IMR-90 (cell line): Measurements from ENCODE around the gene KCNJ6. TPM values are rescaled to one million over a fixed set of nuclear protein-coding genes. Genes with fewer than 3 reads are reported as not detected.

ENCODE experiments used
- ATAC-seq: fragments of 200-7000 bp; cut with Tn5 transposase; 2 replicates; pipeline ENCODE4 v1.9.1; 2020; ENCODE audit warnings: low read depth, mild to moderate bottlenecking, moderate library complexity
- BruUV-seq: library from RNA; stranded (reverse); fragments of 400-500 nt; replicated peaks from 2 replicates; lab custom pipeline; 2021; lab: Mats Ljungman, UMichigan
- CTCF ChIA-PET: fragments of 300-600 bp; formaldehyde crosslinking; extraction: SDS; loops from one replicate; lab custom pipeline; 2021; ENCODE audit warnings: antibody characterized with exemption; lab: Yijun Ruan, JAX
- POLR2A ChIA-PET: fragments of 300-600 bp; sonication (Branson Sonifier 250); formaldehyde crosslinking; loops from one replicate; lab custom pipeline; 2022; ENCODE audit warnings: antibody characterized with exemption; ENCODE audit not compliant: unreplicated experiment; lab: Charles Lee
- DNase-seq: peaks from one replicate; pipeline ENCODE4 v3.0.0; 2013
- H2AFZ ChIP-seq: replicated peaks from 2 replicates; pipeline ENCODE3; 2013; ENCODE audit warnings: low read length, mild to moderate bottlenecking; ENCODE audit not compliant: poor library complexity
- H2AK5ac ChIP-seq: 2 replicates; pipeline ENCODE4 v1.6.1; 2013; ENCODE audit warnings: low read depth, low read length, inconsistent platforms
- H2AK9ac ChIP-seq: replicated peaks from 2 replicates; pipeline ENCODE3; 2013; ENCODE audit warnings: mild to moderate bottlenecking, low read depth, low read length, moderate library complexity; ENCODE audit not compliant: poor library complexity
- H2BK120ac ChIP-seq: 2 replicates; pipeline ENCODE4 v1.6.1; 2013; ENCODE audit warnings: low read depth, low read length, inconsistent platforms
- H2BK15ac ChIP-seq: 3 replicates; pipeline ENCODE4 v1.6.1; 2013; ENCODE audit warnings: low read depth, low read length, inconsistent platforms
- H2BK20ac ChIP-seq: 2 replicates; pipeline ENCODE4 v1.6.1; 2013; ENCODE audit warnings: low read depth, mild to moderate bottlenecking, inconsistent platforms, low read length, moderate library complexity
- H2BK5ac ChIP-seq: 2 replicates; pipeline ENCODE4 v1.6.1; 2013; ENCODE audit warnings: mild to moderate bottlenecking, low read depth, low read length, inconsistent platforms; ENCODE audit not compliant: poor library complexity, severe bottlenecking
- H3K14ac ChIP-seq: replicated peaks from 2 replicates; pipeline ENCODE4 v1.6.1; 2013; ENCODE audit warnings: low read depth, low read length, inconsistent platforms
- H3K18ac ChIP-seq: 2 replicates; pipeline ENCODE4 v1.6.1; 2013; ENCODE audit warnings: low read depth, low read length, control low read depth
- H3K23ac ChIP-seq: 2 replicates; pipeline ENCODE4 v1.6.1; 2013; ENCODE audit warnings: low read depth, low read length, inconsistent platforms
- H3K27ac ChIP-seq: 2 replicates; pipeline ENCODE4 v1.5.1; 2013; ENCODE audit warnings: mild to moderate bottlenecking, control low read depth, low read length; ENCODE audit not compliant: insufficient read depth
- H3K27me3 ChIP-seq: 2 replicates; pipeline ENCODE4 v1.6.1; 2013; ENCODE audit warnings: low read length; ENCODE audit not compliant: control insufficient read depth, insufficient read depth
- H3K36me3 ChIP-seq: 2 replicates; pipeline ENCODE4 v1.6.1; 2013; ENCODE audit warnings: low read length, mixed read lengths; ENCODE audit not compliant: control insufficient read depth, insufficient read depth
- H3K4ac ChIP-seq: 2 replicates; pipeline ENCODE4 v1.6.1; 2013; ENCODE audit warnings: low read depth, low read length, inconsistent platforms
- H3K4me1 ChIP-seq: 2 replicates; pipeline ENCODE4 v1.6.1; 2013; ENCODE audit warnings: low read length, mixed read lengths; ENCODE audit not compliant: control insufficient read depth, insufficient read depth
- H3K4me2 ChIP-seq: 2 replicates; pipeline ENCODE4 v1.6.1; 2013; ENCODE audit warnings: low read depth, mild to moderate bottlenecking, control low read depth, low read length, moderate library complexity
- H3K4me3 ChIP-seq: 2 replicates; pipeline ENCODE4 v1.5.1; 2013; ENCODE audit warnings: low read depth, mild to moderate bottlenecking, control low read depth, low read length, moderate library complexity; ENCODE audit not compliant: insufficient read depth
- H3K56ac ChIP-seq: 2 replicates; pipeline ENCODE4 v1.6.1; 2013; ENCODE audit warnings: low read length, inconsistent platforms; ENCODE audit not compliant: insufficient read depth; ENCODE audit errors: extremely low read depth
- H3K79me1 ChIP-seq, 2 experiments: 2 replicates each; pipeline ENCODE4 v1.6.1; 2013; ENCODE audit warnings: low read length in 2 of 2, inconsistent platforms in 1 of 2, low read depth in 1 of 2
- H3K9ac ChIP-seq: 2 replicates; pipeline ENCODE4 v1.6.1; 2013; ENCODE audit warnings: low read depth, low read length, control low read depth
- H3K9me1 ChIP-seq: 2 replicates; pipeline ENCODE4 v1.6.1; 2013; ENCODE audit warnings: low read length, inconsistent platforms; ENCODE audit not compliant: insufficient read depth
- H3K9me3 ChIP-seq: 2 replicates; pipeline ENCODE4 v1.6.1; 2013; ENCODE audit warnings: low read length; ENCODE audit not compliant: control insufficient read depth, insufficient read depth
- H4K20me1 ChIP-seq: 2 replicates; pipeline ENCODE4 v1.6.1; 2013; ENCODE audit warnings: low read length, inconsistent platforms; ENCODE audit not compliant: insufficient read depth
- H4K5ac ChIP-seq: 2 replicates; pipeline ENCODE4 v1.6.1; 2013; ENCODE audit warnings: mild to moderate bottlenecking, low read depth, low read length, control low read depth
- H4K8ac ChIP-seq, 2 experiments: 2 replicates each; pipeline ENCODE4 v1.6.1; 2013; ENCODE audit warnings: low read depth in 2 of 2, low read length in 2 of 2, control low read depth in 1 of 2, inconsistent platforms in 1 of 2
- H4K91ac ChIP-seq: 2 replicates; pipeline ENCODE4 v1.6.1; 2013; ENCODE audit warnings: low read depth, low read length, inconsistent platforms; ENCODE audit not compliant: insufficient read depth
- BHLHE40 ChIP-seq: fragments of 150-350 bp; IDR thresholded peaks from 2 replicates; pipeline ENCODE4 v1.6.1; 2016; ENCODE audit warnings: mild to moderate bottlenecking, low read depth, low read length
- CHD1 ChIP-seq: IDR thresholded peaks from 2 replicates; pipeline ENCODE4 v1.6.1; 2012; ENCODE audit warnings: low read depth, low read length, improper control_type of control experiment
- MAFK ChIP-seq: IDR thresholded peaks from 2 replicates; pipeline ENCODE4 v1.6.1; 2012; ENCODE audit warnings: low read depth, low read length, improper control_type of control experiment
- MXI1 ChIP-seq: IDR thresholded peaks from 2 replicates; pipeline ENCODE4 v1.6.1; 2012; ENCODE audit warnings: low read depth, mild to moderate bottlenecking, low read length, moderate library complexity, borderline replicate concordance
- POLR2A ChIP-seq: IDR thresholded peaks from 2 replicates; pipeline ENCODE4 v1.6.1; 2012; ENCODE audit warnings: mild to moderate bottlenecking, low read depth, low read length
- RCOR1 ChIP-seq: IDR thresholded peaks from 2 replicates; pipeline ENCODE4 v1.6.1; 2012; ENCODE audit warnings: mild to moderate bottlenecking, low read length, improper control_type of control experiment; ENCODE audit not compliant: insufficient replicate concordance
- SMC3 ChIP-seq: fragments of 150-350 bp; IDR thresholded peaks from 2 replicates; pipeline ENCODE4 v1.6.1; 2016; ENCODE audit warnings: low read depth, mild to moderate bottlenecking, antibody characterized with exemption, low read length, moderate library complexity
- WGBS, 2 experiments: methylation state at CpG; one replicate each; pipeline versions ENCODE4 v1.1.5 to v1.1.7; 2013; ENCODE audit warnings: missing lambda C conversion rate in 2 of 2; ENCODE audit not compliant: insufficient read length in 1 of 2; ENCODE audit errors: extremely low coverage in 2 of 2; 5-methylcytosine and 5-hydroxymethylcytosine counted together
- dilution Hi-C: fragments of 300-500 bp; cut with HindIII; formaldehyde crosslinking; loops from one replicate; pipeline ENCODE4 v1.14.3; 2018; ENCODE audit warnings: low sequenced_read_pairs; ENCODE audit not compliant: unreplicated experiment
- in situ Hi-C: fragments of 300-500 bp; cut with MboI; formaldehyde crosslinking; loops from 3 replicates; pipeline ENCODE4 v1.14.3; 2019; ENCODE audit warnings: low sequenced_read_pairs, inconsistent platforms, mixed read lengths
- intact Hi-C: fragments of 100-400 bp; cut with micrococcal nuclease; formaldehyde crosslinking; loops from 2 replicates; pipeline ENCODE4 v1.10.0; 2022
- polyA plus RNA-seq, 3 experiments: library from polyadenylated mRNA; depleted of rRNA; stranded (reverse); fragments of >200 nt; gene quantifications; 2 replicates each; pipeline ENCODE4 v1.2.3, GENCODE V29; 2012; ENCODE audit warnings: low replicate concordance in 1 of 3
- total RNA-seq: library from RNA; depleted of rRNA; stranded (reverse); fragments of >200 nt; gene quantifications from 2 replicates; pipeline ENCODE4 v1.2.3, GENCODE V29; 2012

Gene KCNJ6
- total and polyA plus RNA-seq, 2 of the 4 experiments (the other 2 are of a cell fraction) = under 0.01 to 0.02 TPM

GRCh38 chr21:37936010-37936785 lies 19.9 kb upstream of the KCNJ6 start:
- ATAC-seq (no peak), DNase-seq (no peak)
- Histone ChIP-seq H3K4me2 (no peak overlapping the region), H2BK5ac (no peak overlapping the region), H4K91ac (no peak overlapping the region), H4K8ac (no peak overlapping the region), H4K5ac (no peak overlapping the region), H3K4ac (no peak overlapping the region), H2AK9ac (no peak overlapping the region), H2AK5ac (no peak overlapping the region), H3K9me3 (0 out of 2 replicates have a peak, but pooled peaks cover 1% of the 10 kb centered on the region), H3K23ac (no peak overlapping the region), H3K9ac (no peak overlapping the region), H3K4me1 (no peaks in the 10 kb centered on the region), H3K56ac (no peak overlapping the region), H3K9me1 (no peaks in the 10 kb centered on the region), H4K20me1 (no peaks in the 10 kb centered on the region), H3K79me1 (no peaks in the 10 kb centered on the region), H3K27ac (no peak overlapping the region), H3K4me3 (no peak overlapping the region), H3K18ac (no peak overlapping the region), H3K36me3 (no peaks in the 10 kb centered on the region), H2BK120ac (no peak overlapping the region), H2BK15ac (no peak overlapping the region), H3K27me3 (no peaks in the 10 kb centered on the region), H3K14ac (no peak overlapping the region), H2BK20ac (no peak overlapping the region), H2AFZ (no peak overlapping the region)
- BruUV-seq = no TSS peak
- ChIA-PET CTCF (interaction anchor here (0.6 kb wide), 1 partner anchor 585 kb away, joined by 4 read pairs; no protein-coding TSS in a partner anchor), POLR2A (no interaction called here)
- intact Hi-C loops = no loop called here
- no peak for TF ChIP-seq CHD1
- no peak for TF ChIP-seq POLR2A
- TF ChIP-seq MXI1 = no peak
- TF ChIP-seq BHLHE40 = no peak
- no peak for TF ChIP-seq SMC3
- TF ChIP-seq RCOR1 = no peak
- no peak for TF ChIP-seq MAFK
- no CpG with 5 or more reads among the region's 4 CpGs for WGBS, 2 experiments
- dilution Hi-C loops = no loop called here
- in situ Hi-C loops = loop anchor here (25.0 kb wide), 1 partner anchor 426 kb away; no protein-coding TSS in a partner anchor
